Lung (tissue), 12 donors: ENCODE data around the gene ITPR1. TPM values are rescaled to one million over a fixed set of nuclear protein-coding genes. Genes with fewer than 3 reads are reported as not detected.

Source experiments
- ATAC-seq: fragments of 200-7000 bp; cut with Tn5 transposase; one replicate; pipeline ENCODE4 v1.9.1; 2020; ENCODE audit warnings: moderate number of reproducible peaks; ENCODE audit not compliant: insufficient read depth, low FRiP score
- DNase-seq, 3 donors: peaks; one replicate each; pipeline ENCODE4 v3.0.0-alpha.2; 2013 to 2017
- H3K27ac ChIP-seq, 2 donors: one replicate each; pipeline ENCODE4 v1.5.1; 2013; ENCODE audit warnings: mild to moderate bottlenecking in 2 of 2, moderate library complexity in 2 of 2, control low read depth in 1 of 2, inconsistent platforms in 1 of 2, low read depth in 1 of 2, low read length in 1 of 2
- H3K27me3 ChIP-seq, 3 donors: one replicate each; pipeline ENCODE4 v1.5.1; 2013; ENCODE audit warnings: low read length in 2 of 3; ENCODE audit not compliant: control insufficient read depth in 3 of 3, insufficient read depth in 3 of 3
- H3K36me3 ChIP-seq, 4 donors: one replicate each; pipeline ENCODE4 v1.5.1; 2013; ENCODE audit warnings: low read length in 4 of 4, mild to moderate bottlenecking in 1 of 4, moderate library complexity in 1 of 4; ENCODE audit not compliant: control insufficient read depth in 4 of 4, insufficient read depth in 4 of 4
- H3K4me1 ChIP-seq, 5 donors: one replicate each; pipeline ENCODE4 v1.5.1; 2013; ENCODE audit warnings: low read length in 5 of 5, mild to moderate bottlenecking in 2 of 5, moderate library complexity in 1 of 5; ENCODE audit not compliant: control insufficient read depth in 5 of 5, insufficient read depth in 5 of 5
- H3K4me3 ChIP-seq: one replicate; pipeline ENCODE4 v1.5.1; 2013; ENCODE audit warnings: mild to moderate bottlenecking, control low read depth, moderate library complexity
- H3K9ac ChIP-seq, 2 donors: one replicate each; pipeline ENCODE4 v1.5.1; 2013; ENCODE audit warnings: low read length in 2 of 2, control low read depth in 1 of 2; ENCODE audit not compliant: insufficient read depth in 1 of 2
- H3K9me3 ChIP-seq, 4 donors: one replicate each; pipeline ENCODE4 v1.5.1; 2013; ENCODE audit warnings: low read length in 3 of 4, mild to moderate bottlenecking in 1 of 4, moderate library complexity in 1 of 4; ENCODE audit not compliant: control insufficient read depth in 4 of 4, insufficient read depth in 3 of 4
- CTCF ChIP-seq: IDR thresholded peaks from 2 replicates; pipeline ENCODE4 v1.5.1; 2012; ENCODE audit warnings: mild to moderate bottlenecking; ENCODE audit errors: control extremely low read depth, extremely low read depth
- WGBS, 2 donors: extraction: QIAGEN DNeasy Blood & Tissue Kit; methylation state at CpG; one replicate each; pipeline ENCODE4 v1.1.7; 2013; 5-methylcytosine and 5-hydroxymethylcytosine counted together
- polyA plus RNA-seq, 2 donors: library from polyadenylated mRNA; stranded (reverse); fragments of 200-250 nt; gene quantifications; one replicate each; pipeline ENCODE4 v1.2.1, GENCODE V29; 2013
- total RNA-seq, 2 donors: library from RNA; depleted of rRNA in 1 of 2; stranded (reverse); fragments of >200 nt in 1 of 2; gene quantifications; one replicate each; pipeline ENCODE4 v1.2.1, GENCODE V29; 2014 to 2021
- donor health status: control.
- donor health status: control.
- donor health status: Bipolar disorder and iron deficiency.
- donor health status: healthy.
- donor health status: DM: yes; HTN: yes; CAD: no.

Gene ITPR1
- total and polyA plus RNA-seq, 4 donors = 12.4 to 152 (median 44.1) TPM

GRCh38 chr3:4794331-4794730, 301.2 kb downstream of the ITPR1 start:
- TF ChIP-seq CTCF = no peak
- no peak for DNase-seq

GRCh38 chr3:4794798-4795197, 301.6 kb downstream of the ITPR1 start:
- Histone ChIP-seq H3K4me1 (peaks cover 0 to 6% (median 0%) of the 10 kb centered on the region in 5 donors), H3K9ac (no peak overlapping the region), H3K36me3 (peaks cover 6 to 40% (median 22%) of the 10 kb centered on the region in 4 donors), H3K9me3 (peaks cover 0 to 6% (median under 1%) of the 10 kb centered on the region in 4 donors), H3K27me3 (no peaks in the 10 kb centered on the region), H3K27ac (no peak overlapping the region), H3K4me3 (no peak overlapping the region)
- DNase-seq (no peak), ATAC-seq (no peak)
- WGBS, 2 donors = 97% methylated on average over 13 of the region's 13 CpGs
- no peak for TF ChIP-seq CTCF

More at GRCh38 chr3:4794331-4794730, 301.2 kb downstream of the ITPR1 start:
- peaks cover 6 to 38% (median 22%) of the 10 kb centered on the region in 4 donors for H3K36me3 ChIP-seq
- H3K4me3 ChIP-seq = no peak overlapping the region
- no peak for ATAC-seq
- peaks cover 0 to 3% (median 0%) of the 10 kb centered on the region in 5 donors for H3K4me1 ChIP-seq
- peaks cover 0 to 6% (median under 1%) of the 10 kb centered on the region in 4 donors for H3K9me3 ChIP-seq
- no peak overlapping the region for H3K27ac ChIP-seq
- no peak overlapping the region for H3K9ac ChIP-seq
- WGBS, 2 donors = 95 to 96% methylated on average over 7 of the region's 7 CpGs
- no peaks in the 10 kb centered on the region for H3K27me3 ChIP-seq

GRCh38 chr3:4795905-4796304, 302.8 kb downstream of the ITPR1 start:
- Histone ChIP-seq H3K4me3 (no peak overlapping the region), H3K9me3 (peaks cover 0 to 6% (median under 1%) of the 10 kb centered on the region in 4 donors), H3K36me3 (peaks cover 6 to 42% (median 19%) of the 10 kb centered on the region in 4 donors), H3K27ac (no peak overlapping the region), H3K9ac (no peak overlapping the region), H3K4me1 (peaks cover 0 to 6% (median 0%) of the 10 kb centered on the region in 5 donors), H3K27me3 (no peaks in the 10 kb centered on the region)
- DNase-seq = no peak
- ATAC-seq = no peak
- WGBS, 2 donors = 94 to 96% methylated on average over 7 of the region's 7 CpGs
- TF ChIP-seq CTCF = no peak

- H3K4me1 ChIP-seq = peaks cover 0 to 6% (median 0%) of the 10 kb centered on the region in 5 donors
- WGBS, 2 donors = 97 to 98% methylated on average over 4 of the region's 4 CpGs
- no peak overlapping the region for H3K9ac ChIP-seq
- H3K9me3 ChIP-seq = peaks cover 0 to 6% (median under 1%) of the 10 kb centered on the region in 4 donors
- DNase-seq (no peak), ATAC-seq (no peak)
- H3K27me3 ChIP-seq = no peaks in the 10 kb centered on the region
- no peak overlapping the region for H3K27ac ChIP-seq
- H3K4me3 ChIP-seq = no peak overlapping the region
- TF ChIP-seq CTCF = no peak
- peaks cover 8 to 43% (median 17%) of the 10 kb centered on the region in 4 donors for H3K36me3 ChIP-seq
Measured at GRCh38 chr3:4797201-4797705, 304.1 kb downstream of the ITPR1 start.
